Mucosa of descending colon (tissue), 3 donors: ENCODE measurements around the gene KLHL42. TPM values are rescaled to one million over a fixed set of nuclear protein-coding genes. Genes with fewer than 3 reads are reported as not detected.
"Not testable (repeated sequence)": the region's sequence is repeated elsewhere in the genome, so short reads cannot be mapped to it uniquely, and the experiment has no call there.

Experiments
- ATAC-seq: fragments of 200-7000 bp; cut with Tn5 transposase; one replicate; pipeline ENCODE4 v1.9.1; 2020; ENCODE audit warnings: mild to moderate bottlenecking, moderate library complexity
- DNase-seq, 3 donors: peaks; one replicate each; pipeline ENCODE4 v3.0.0-alpha.2; 2020
- H3K36me3 ChIP-seq: fragments of 200-600 bp; one replicate; pipeline ENCODE4 v1.8.0; 2021; ENCODE audit warnings: low read depth, mild to moderate bottlenecking
- H3K4me1 ChIP-seq: fragments of 200-600 bp; one replicate; pipeline ENCODE4 v1.8.0; 2021; ENCODE audit warnings: low read depth, mild to moderate bottlenecking
- H3K4me3 ChIP-seq: fragments of 200-600 bp; one replicate; pipeline ENCODE4 v1.8.0; 2021; ENCODE audit warnings: mild to moderate bottlenecking
- H3K9me3 ChIP-seq: fragments of 200-600 bp; one replicate; pipeline ENCODE4 v1.8.0; 2021; ENCODE audit warnings: mild to moderate bottlenecking
- CTCF ChIP-seq: fragments of 200-600 bp; IDR thresholded peaks from one replicate; pipeline ENCODE4 v1.8.0; 2022; ENCODE audit warnings: antibody characterized with exemption, mild to moderate bottlenecking
- intact Hi-C, 2 donors: fragments of 100-400 bp; cut with DNase I in 1 of 2; cut with micrococcal nuclease in 1 of 2; formaldehyde crosslinking; loops; one replicate each; pipeline versions ENCODE4 v1.11.0 to v1.11.1; 2022; cut with DNase I, micrococcal nuclease
- total RNA-seq, 3 donors: library from RNA; stranded (reverse); fragmentation: NEBNext Ultra II Directional in 2 of 3; extraction: Animal tissue kit (Norgen Biotek cat#: 25700) in 2 of 3; gene quantifications; one replicate each; pipeline versions ENCODE4 v1.2.1 to v1.2.4, GENCODE V29; 2021 to 2023
- donor health status: DM: no; HTN: no; CAD: no; lungs with moderate emphysema.
- donor health status: DM: no; HTN: no; CAD: no.
- donor health status: DM: no; HTN: yes; CAD: no.

Gene KLHL42
- total RNA-seq, 3 donors from 2014 or later = 14.4 to 48.6 (median 24.0) TPM

- Histone ChIP-seq H3K4me3 (no peak overlapping the region), H3K9me3 (no peaks in the 10 kb centered on the region), H3K36me3 (no peaks in the 10 kb centered on the region), H3K4me1 (no peaks in the 10 kb centered on the region)
- DNase-seq (no peak), ATAC-seq (peak; percentile 13)
- intact Hi-C loops = no loop called here
- TF ChIP-seq CTCF = no peak
Measured at GRCh38 chr12:27841392-27841882, 61.4 kb downstream of the KLHL42 start.

- no peaks in the 10 kb centered on the region for H3K36me3 ChIP-seq
- no peak overlapping the region for H3K4me3 ChIP-seq
- ATAC-seq = peak; percentile 22
- TF ChIP-seq CTCF = no peak
- no peak for DNase-seq
- no peaks in the 10 kb centered on the region for H3K4me1 ChIP-seq
- intact Hi-C loops = no loop called here
- no peaks in the 10 kb centered on the region for H3K9me3 ChIP-seq
Measured at GRCh38 chr12:27843714-27844245, 63.7 kb downstream of the KLHL42 start.

GRCh38 chr12:27844366-27845090 lies 64.5 kb downstream of the KLHL42 start:
- ATAC-seq (peak; percentile 61), DNase-seq (no peak)
- no peaks in the 10 kb centered on the region for H3K9me3 ChIP-seq
- no peaks in the 10 kb centered on the region for H3K36me3 ChIP-seq
- no peaks in the 10 kb centered on the region for H3K4me1 ChIP-seq
- no peak for TF ChIP-seq CTCF
- no peak overlapping the region for H3K4me3 ChIP-seq
- intact Hi-C loops = no loop called here

GRCh38 chr12:27845187-27845586 lies 65.2 kb downstream of the KLHL42 start:
- Histone ChIP-seq H3K36me3 (no peaks in the 10 kb centered on the region), H3K9me3 (no peaks in the 10 kb centered on the region), H3K4me1 (no peaks in the 10 kb centered on the region), H3K4me3 (no peak overlapping the region)
- no peak for ATAC-seq
- intact Hi-C loops = no loop called here
- DNase-seq = no peak
- TF ChIP-seq CTCF = no peak

GRCh38 chr12:27845706-27846105 lies 65.7 kb downstream of the KLHL42 start:
- H3K4me1 ChIP-seq, intact Hi-C loops, H3K36me3 ChIP-seq, H3K9me3 ChIP-seq, H3K4me3 ChIP-seq, DNase-seq, ATAC-seq: not testable (repeated sequence)

GRCh38 chr12:27847293-27847692 lies 67.3 kb downstream of the KLHL42 start:
- H3K4me3 ChIP-seq, H3K4me1 ChIP-seq, ATAC-seq, intact Hi-C loops, H3K9me3 ChIP-seq, H3K36me3 ChIP-seq, DNase-seq: not testable (repeated sequence)
